ENCODE results near the gene PPP2R2B. TPM values are rescaled to one million over a fixed set of nuclear protein-coding genes. Genes with fewer than 3 reads are reported as not detected.

PPP2R2B gene
- polyA plus RNA-seq, 3 donors, result 0.08 TPM; not detected in 2

- intact Hi-C loops (cut with micrococcal nuclease), result no loop called here
- H3K9ac ChIP-seq (ENCODE audit: insufficient read depth, low read length, poor library complexity, severe bottlenecking), result no peak overlapping the region
Measured at GRCh38 chr5:146836226-146836842, 42.2 kb downstream of the PPP2R2B start.

DNA sequence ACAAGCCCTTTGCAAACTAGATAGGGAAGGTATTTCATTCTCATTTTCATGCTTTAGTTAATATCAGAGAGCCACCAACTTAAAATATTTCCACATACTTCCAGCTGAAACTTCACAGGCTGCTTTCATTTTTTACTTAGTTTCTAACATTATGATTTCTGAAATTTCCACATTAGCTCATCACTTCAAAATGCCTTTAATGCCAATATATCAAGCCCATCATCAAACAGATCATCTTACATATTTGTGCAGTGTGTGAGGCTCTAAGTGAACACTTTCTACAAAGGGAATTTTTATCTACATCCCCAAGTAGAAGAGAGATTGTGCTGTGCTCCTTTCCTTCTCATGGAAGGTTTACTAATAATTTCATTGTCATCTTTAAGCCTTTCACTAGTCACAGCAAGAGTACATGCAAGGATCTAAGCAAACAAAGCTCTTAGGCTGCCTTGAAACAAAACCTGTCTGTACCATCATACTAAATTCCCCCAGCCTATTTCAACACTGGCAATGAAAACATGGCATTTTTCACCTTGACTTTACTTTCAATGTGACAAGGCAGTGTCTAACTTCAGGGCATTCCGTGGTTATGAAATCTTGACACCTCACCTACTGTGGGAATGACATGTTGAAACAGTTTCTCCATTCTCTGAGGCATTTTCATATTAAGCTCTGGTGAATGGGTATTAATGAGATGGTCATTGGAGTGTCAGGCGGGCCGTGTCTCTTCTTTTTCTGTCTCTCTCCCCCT lies 45.4 kb downstream of the PPP2R2B start:
- Histone ChIP-seq H3K27ac (ENCODE audit: low read depth in 1 of 2, low read length in 2 of 2) (no peak overlapping the region), H3K36me3 (replicated peaks in 1 of 2; ENCODE audit: control insufficient read depth in 1 of 2, insufficient read depth in 2 of 2, low read length in 2 of 2) (no peaks in the 10 kb centered on the region), H3K9ac (ENCODE audit: insufficient read depth, low read length, poor library complexity, severe bottlenecking) (no peak overlapping the region), H2AFZ (ENCODE audit: insufficient read depth, low read depth, low read length, poor library complexity, severe bottlenecking) (no peak overlapping the region), H3K4me1 (ENCODE audit: control insufficient read depth in 1 of 2, insufficient read depth in 2 of 2, low read length in 2 of 2) (no peaks in the 10 kb centered on the region), H3K9me3 (replicated peaks in 1 of 2; ENCODE audit: control insufficient read depth in 1 of 2, insufficient read depth in 1 of 2, low read length in 2 of 2) (no peaks in the 10 kb centered on the region), H3K79me2 (ENCODE audit: insufficient read depth, low read length) (no peaks in the 10 kb centered on the region), H3K4me3 (replicated peaks in 1 of 3; ENCODE audit: low read depth in 2 of 3, low read length in 3 of 3) (no peak overlapping the region), H3K27me3 (ENCODE audit: control insufficient read depth in 2 of 2, insufficient read depth in 2 of 2, low read length in 2 of 2) (no peaks in the 10 kb centered on the region), H3K4me2 (replicated peaks; ENCODE audit: extremely low read depth, low read length, poor library complexity, severe bottlenecking) (no peak overlapping the region), H4K20me1 (ENCODE audit: insufficient read depth, low read length) (no peaks in the 10 kb centered on the region)
- Mint-ChIP-seq H3K9me3 (peaks cover 0 to 2% (median 0%) of the 10 kb centered on the region in 7 donors), H3K27me3 (ENCODE audit: low read depth in 3 of 3) (peaks cover 0 to under 1% (median 0%) of the 10 kb centered on the region in 3 donors), H3K4me1 (no peaks in the 10 kb centered on the region), H3K27ac (no peak overlapping the region), H3K36me3 (no peaks in the 10 kb centered on the region), H3K4me3 (no peak overlapping the region)
- no peak for DNase-seq
- WGBS (ENCODE audit: insufficient coverage), result 100% methylated on average over 1 of the region's 3 CpGs
- TF ChIP-seq, protein P1, sequence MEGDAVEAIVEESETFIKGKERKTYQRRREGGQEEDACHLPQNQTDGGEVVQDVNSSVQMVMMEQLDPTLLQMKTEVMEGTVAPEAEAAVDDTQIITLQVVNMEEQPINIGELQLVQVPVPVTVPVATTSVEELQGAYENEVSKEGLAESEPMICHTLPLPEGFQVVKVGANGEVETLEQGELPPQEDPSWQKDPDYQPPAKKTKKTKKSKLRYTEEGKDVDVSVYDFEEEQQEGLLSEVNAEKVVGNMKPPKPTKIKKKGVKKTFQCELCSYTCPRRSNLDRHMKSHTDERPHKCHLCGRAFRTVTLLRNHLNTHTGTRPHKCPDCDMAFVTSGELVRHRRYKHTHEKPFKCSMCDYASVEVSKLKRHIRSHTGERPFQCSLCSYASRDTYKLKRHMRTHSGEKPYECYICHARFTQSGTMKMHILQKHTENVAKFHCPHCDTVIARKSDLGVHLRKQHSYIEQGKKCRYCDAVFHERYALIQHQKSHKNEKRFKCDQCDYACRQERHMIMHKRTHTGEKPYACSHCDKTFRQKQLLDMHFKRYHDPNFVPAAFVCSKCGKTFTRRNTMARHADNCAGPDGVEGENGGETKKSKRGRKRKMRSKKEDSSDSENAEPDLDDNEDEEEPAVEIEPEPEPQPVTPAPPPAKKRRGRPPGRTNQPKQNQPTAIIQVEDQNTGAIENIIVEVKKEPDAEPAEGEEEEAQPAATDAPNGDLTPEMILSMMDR (IDR thresholded peaks at IDR 0.05), result no peak
- intact Hi-C loops (cut with micrococcal nuclease), result no loop called here

More at GRCh38 chr5:146836226-146836842, 42.2 kb downstream of the PPP2R2B start:
- TF ChIP-seq, protein P1 (IDR thresholded peaks at IDR 0.05), result no peak
- H3K9me3 ChIP-seq (replicated peaks in 1 of 2; ENCODE audit: control insufficient read depth in 1 of 2, insufficient read depth in 1 of 2, low read length in 2 of 2), result no peaks in the 10 kb centered on the region
- H3K4me3 Mint-ChIP-seq, result no peak overlapping the region
- H3K4me2 ChIP-seq (replicated peaks; ENCODE audit: extremely low read depth, low read length, poor library complexity, severe bottlenecking), result no peak overlapping the region
- H3K4me1 ChIP-seq (ENCODE audit: control insufficient read depth in 1 of 2, insufficient read depth in 2 of 2, low read length in 2 of 2), result no peaks in the 10 kb centered on the region
- H3K36me3 ChIP-seq (replicated peaks in 1 of 2; ENCODE audit: control insufficient read depth in 1 of 2, insufficient read depth in 2 of 2, low read length in 2 of 2), result no peaks in the 10 kb centered on the region
- no peak overlapping the region for H3K27ac ChIP-seq (ENCODE audit: low read depth in 1 of 2, low read length in 2 of 2)
- H3K9me3 Mint-ChIP-seq, result peaks cover 0 to 4% (median 0%) of the 10 kb centered on the region in 7 donors
- no peak for DNase-seq
- no peak overlapping the region for H3K4me3 ChIP-seq (replicated peaks in 1 of 3; ENCODE audit: low read depth in 2 of 3, low read length in 3 of 3)
- H3K4me1 Mint-ChIP-seq, result no peaks in the 10 kb centered on the region
- H3K36me3 Mint-ChIP-seq, result no peaks in the 10 kb centered on the region
- H3K27me3 ChIP-seq (ENCODE audit: control insufficient read depth in 2 of 2, insufficient read depth in 2 of 2, low read length in 2 of 2), result no peaks in the 10 kb centered on the region
- no peak overlapping the region for H2AFZ ChIP-seq (ENCODE audit: insufficient read depth, low read depth, low read length, poor library complexity, severe bottlenecking)
- WGBS (ENCODE audit: insufficient coverage), result 72% methylated on average over 3 of the region's 3 CpGs
- H4K20me1 ChIP-seq (ENCODE audit: insufficient read depth, low read length), result no peaks in the 10 kb centered on the region
- H3K27me3 Mint-ChIP-seq (ENCODE audit: low read depth in 3 of 3), result peaks cover 0 to 1% (median 0%) of the 10 kb centered on the region in 3 donors
- no peaks in the 10 kb centered on the region for H3K79me2 ChIP-seq (ENCODE audit: insufficient read depth, low read length)
- H3K27ac Mint-ChIP-seq, result no peak overlapping the region
